Measurements from ENCODE around the gene CCDC14. TPM values are rescaled to one million over a fixed set of nuclear protein-coding genes. Genes with fewer than 3 reads are reported as not detected.

Gene CCDC14
- total RNA-seq, 2 experiments from 2014 or later, result 82.9 to 106 TPM

- Histone ChIP-seq H4K20me1 (ENCODE audit: insufficient read depth, low read length) (no peaks in the 10 kb centered on the region), H3K36me3 (ENCODE audit: insufficient read depth, low read length) (peaks cover 5% of the 10 kb centered on the region; the same call in 1 of the 2 replicates), H3K27ac (ENCODE audit: low read depth, low read length, poor library complexity, severe bottlenecking) (peak overlapping the region; percentile 78), H3K4me1 (ENCODE audit: insufficient read depth, low read length, poor library complexity, severe bottlenecking) (peaks cover 34% of the 10 kb centered on the region), H3K4me3 (ENCODE audit: low read depth, low read length, poor library complexity, severe bottlenecking) (peak overlapping the region; percentile 87), H3K4me2 (ENCODE audit: low read length) (peak overlapping the region; percentile 79), H2AFZ (ENCODE audit: low read length) (peak overlapping the region; percentile 79), H3K79me2 (ENCODE audit: insufficient read depth, low read depth, low read length) (peaks cover 43% of the 10 kb centered on the region), H3K9me3 (ENCODE audit: low read length) (no peaks in the 10 kb centered on the region), H3K9me2 (ENCODE audit: insufficient read depth, low read length) (no peaks in the 10 kb centered on the region)
- intact Hi-C loops (cut with micrococcal nuclease; ENCODE audit: unreplicated experiment), result no loop called here
- TF ChIP-seq CTCF (conservative IDR thresholded peaks at IDR 0.05; ENCODE audit: low read length) (no peak), EZH2phosphoT487 (IDR thresholded peaks at IDR 0.05; ENCODE audit: borderline replicate concordance, low read depth, low read length) (no peak)
- CTCF ChIA-PET (ENCODE audit: unreplicated experiment), result no interaction called here
- no peak for DNase-seq (ENCODE audit: low spot score)
- no TSS peak for BruUV-seq (replicated peaks)
- POLR2A ChIA-PET, result interaction anchor here (0.6 to 1.9 kb wide), 2 partner anchors 22 to 128 kb away, joined by 5 read pairs; no protein-coding TSS in a partner anchor
Observed at GRCh38 chr3:123961508-123961856, 453 bp upstream of the CCDC14 start.

GRCh38 chr3:123953735-123954134, 7.3 kb downstream of the CCDC14 start:
- ChIA-PET POLR2A (interaction anchor here (1.2 kb wide), 1 partner anchor 18 kb away, joined by 3 read pairs; no protein-coding TSS in a partner anchor), CTCF (ENCODE audit: unreplicated experiment) (no interaction called here)
- H3K4me1 ChIP-seq (ENCODE audit: insufficient read depth, low read length, poor library complexity, severe bottlenecking), result peaks cover 44% of the 10 kb centered on the region
- H3K4me2 ChIP-seq (ENCODE audit: low read length), result peak overlapping the region; percentile 59
- H3K4me3 ChIP-seq (ENCODE audit: low read depth, low read length, poor library complexity, severe bottlenecking), result peak overlapping the region; percentile 27
- no peaks in the 10 kb centered on the region for H3K9me3 ChIP-seq (ENCODE audit: low read length)
- no TSS peak for BruUV-seq (replicated peaks)
- H4K20me1 ChIP-seq (ENCODE audit: insufficient read depth, low read length), result peaks cover 10% of the 10 kb centered on the region; the same call in 1 of the 2 replicates
- intact Hi-C loops (cut with micrococcal nuclease; ENCODE audit: unreplicated experiment), result no loop called here
- peak overlapping the region; percentile 50 for H3K27ac ChIP-seq (ENCODE audit: low read depth, low read length, poor library complexity, severe bottlenecking)
- no peak overlapping the region for H2AFZ ChIP-seq (ENCODE audit: low read length)
- TF ChIP-seq CTCF (conservative IDR thresholded peaks at IDR 0.05; ENCODE audit: low read length) (no peak), EZH2phosphoT487 (IDR thresholded peaks at IDR 0.05; ENCODE audit: borderline replicate concordance, low read depth, low read length) (no peak)
- H3K79me2 ChIP-seq (ENCODE audit: insufficient read depth, low read depth, low read length), result peaks cover 44% of the 10 kb centered on the region
- DNase-seq (ENCODE audit: low spot score), result peak; percentile 59
- peaks cover 75% of the 10 kb centered on the region for H3K36me3 ChIP-seq (ENCODE audit: insufficient read depth, low read length)
- no peaks in the 10 kb centered on the region for H3K9me2 ChIP-seq (ENCODE audit: insufficient read depth, low read length)

- Histone ChIP-seq H3K27ac (ENCODE audit: low read depth, low read length, poor library complexity, severe bottlenecking) (peak overlapping the region; percentile 50), H4K20me1 (ENCODE audit: insufficient read depth, low read length) (peaks cover 10% of the 10 kb centered on the region; the same call in 1 of the 2 replicates), H3K4me1 (ENCODE audit: insufficient read depth, low read length, poor library complexity, severe bottlenecking) (peaks cover 37% of the 10 kb centered on the region), H3K9me3 (ENCODE audit: low read length) (no peaks in the 10 kb centered on the region), H3K79me2 (ENCODE audit: insufficient read depth, low read depth, low read length) (peaks cover 37% of the 10 kb centered on the region; the same call in 1 of the 2 replicates), H2AFZ (ENCODE audit: low read length) (no peak overlapping the region), H3K36me3 (ENCODE audit: insufficient read depth, low read length) (peaks cover 83% of the 10 kb centered on the region), H3K4me3 (ENCODE audit: low read depth, low read length, poor library complexity, severe bottlenecking) (no peak overlapping the region), H3K4me2 (ENCODE audit: low read length) (peak overlapping the region; percentile 59), H3K9me2 (ENCODE audit: insufficient read depth, low read length) (no peaks in the 10 kb centered on the region)
- TF ChIP-seq EZH2phosphoT487 (IDR thresholded peaks at IDR 0.05; ENCODE audit: borderline replicate concordance, low read depth, low read length), result no peak
- TF ChIP-seq CTCF (conservative IDR thresholded peaks at IDR 0.05; ENCODE audit: low read length), result no peak
- BruUV-seq (replicated peaks), result no TSS peak
- no peak for DNase-seq (ENCODE audit: low spot score)
- intact Hi-C loops (cut with micrococcal nuclease; ENCODE audit: unreplicated experiment), result no loop called here
- ChIA-PET POLR2A (no interaction called here), CTCF (ENCODE audit: unreplicated experiment) (no interaction called here)
Observed at GRCh38 chr3:123952844-123953520, 8.0 kb downstream of the CCDC14 start.

All from OCI-LY7 (cell line).